GM18873 (cell line): ENCODE results near the gene UBALD2.

Source experiments
- ATAC-seq: cut with Tn5 transposase; IDR thresholded peaks from one replicate; pipeline ENCODE4 v1.9.1; 2021; ENCODE audit warnings: mild to moderate bottlenecking, moderate library complexity, moderate number of reproducible peaks; ENCODE audit not compliant: unreplicated experiment, low FRiP score

Gene UBALD2

DNA sequence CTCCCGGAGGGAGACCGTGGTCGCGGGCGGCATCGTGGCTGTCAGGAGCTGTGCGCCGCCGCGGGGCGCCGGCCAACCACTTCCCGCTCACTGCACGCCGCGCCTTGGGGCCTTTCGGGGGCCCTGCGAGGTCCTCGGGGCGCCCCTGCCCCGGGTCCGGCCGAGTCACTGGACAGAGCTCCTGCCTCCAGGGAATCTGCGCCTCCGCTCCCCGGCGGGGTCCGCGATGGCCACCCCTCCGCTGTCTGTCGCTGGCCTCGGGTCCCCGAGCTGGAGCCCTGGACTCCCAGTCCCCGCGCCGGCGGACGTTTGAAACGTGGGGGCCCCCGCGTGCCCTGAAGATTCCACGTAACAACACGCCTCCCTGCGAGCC, 42.8 kb downstream of the UBALD2 start, which contains the start of gene QRICH2:
TSS of gene QRICH2 (minus strand) at position 311 of the 373 bp plus-strand sequence. CDS start at position 33, 278 bp downstream.
- no peak for ATAC-seq

DNA sequence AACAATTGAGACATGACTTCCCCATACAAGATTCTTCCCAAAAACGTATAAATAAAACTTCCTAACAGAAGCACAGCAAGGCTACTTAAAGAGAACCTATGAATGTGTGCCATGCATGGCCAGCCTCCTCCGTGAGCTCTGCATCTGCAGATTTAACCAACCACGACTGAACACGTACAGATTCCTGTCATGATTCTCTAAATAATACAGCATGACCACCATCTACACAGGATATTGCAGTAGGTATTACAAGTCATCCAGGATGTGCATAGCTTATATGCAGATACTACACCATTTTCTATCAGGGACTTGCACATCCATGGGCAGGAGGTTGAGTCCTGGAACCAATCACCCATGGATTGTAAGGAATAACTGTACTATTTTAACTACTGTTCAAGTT, 44.3 kb downstream of the UBALD2 start:
- ATAC-seq: no peak

DNA sequence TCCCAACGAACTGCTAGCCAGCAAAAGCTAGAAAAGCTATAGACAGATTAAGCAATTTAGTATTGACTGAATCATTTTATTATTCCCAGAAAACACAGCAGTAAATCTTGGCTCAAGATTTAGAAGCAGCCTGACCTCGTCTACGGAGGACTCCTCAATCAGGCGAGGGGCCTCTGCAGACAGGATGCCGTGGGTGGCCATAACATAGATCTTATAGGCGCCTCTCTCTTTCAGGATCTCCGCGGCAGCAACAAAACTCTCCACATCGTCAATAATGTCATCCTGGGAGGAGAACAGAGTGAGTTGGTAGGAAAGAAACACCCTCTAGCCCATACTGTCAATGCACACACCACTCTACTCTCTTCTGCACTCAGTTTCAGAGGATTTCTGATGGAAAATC, 47.6 kb downstream of the UBALD2 start:
- no peak for ATAC-seq

DNA sequence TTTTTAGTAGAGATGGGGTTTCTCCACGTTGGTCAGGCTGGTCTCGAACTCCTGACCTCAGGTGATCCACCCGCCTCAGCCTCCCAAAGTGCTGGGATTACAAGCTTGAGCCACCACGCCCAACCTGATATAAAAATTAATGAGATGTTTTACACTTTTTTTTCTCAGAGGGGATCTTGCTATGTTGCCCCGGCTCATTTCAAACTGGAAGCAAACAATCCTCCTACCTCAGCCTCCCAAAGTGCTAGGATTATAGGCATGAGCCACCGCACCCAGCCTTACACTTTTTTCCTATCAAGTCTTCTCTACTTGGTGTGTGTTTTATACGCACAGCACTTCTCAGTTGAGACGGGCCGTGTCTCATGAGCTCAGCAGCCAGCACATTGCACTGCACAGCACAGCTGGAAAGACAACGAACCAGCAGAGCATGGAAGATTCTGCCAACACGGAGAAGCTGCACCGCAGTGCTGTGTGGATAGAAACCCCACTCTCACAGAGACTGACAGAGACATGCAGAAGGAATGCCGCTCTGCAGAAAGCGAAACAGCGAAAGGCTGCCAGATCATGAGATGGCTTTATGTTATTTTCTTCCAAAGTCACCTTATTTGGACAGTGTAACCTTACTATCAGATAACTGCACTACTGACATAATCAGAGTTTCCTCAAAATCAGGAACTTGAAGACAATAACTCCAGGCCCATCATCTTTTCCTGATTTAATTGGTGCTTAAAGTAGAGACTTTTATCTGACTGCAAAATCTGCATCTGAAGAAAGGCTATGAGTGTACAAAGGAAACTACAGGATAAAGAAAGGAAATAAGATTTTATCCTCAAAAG, 49.5 kb downstream of the UBALD2 start:
- ATAC-seq: no peak

DNA sequence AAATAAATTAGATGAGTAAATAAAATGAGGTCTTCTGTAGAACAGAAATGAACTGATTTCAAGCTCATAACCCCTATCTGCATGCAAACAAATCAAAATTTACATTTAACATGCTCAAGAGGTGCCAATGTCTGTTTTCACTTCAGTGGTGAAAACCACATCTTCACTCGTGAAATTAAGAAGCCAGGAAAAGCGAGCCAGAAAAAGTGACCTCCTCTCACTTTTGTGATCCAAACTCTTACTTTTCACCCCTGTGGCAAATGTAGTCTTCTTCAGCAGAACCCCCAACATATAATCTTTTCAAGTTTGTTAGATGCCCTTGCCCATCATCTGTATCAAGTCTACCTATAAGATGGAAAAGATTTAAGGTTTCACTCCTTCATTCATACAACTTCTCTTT, 52.4 kb downstream of the UBALD2 start:
- ATAC-seq: no peak

DNA sequence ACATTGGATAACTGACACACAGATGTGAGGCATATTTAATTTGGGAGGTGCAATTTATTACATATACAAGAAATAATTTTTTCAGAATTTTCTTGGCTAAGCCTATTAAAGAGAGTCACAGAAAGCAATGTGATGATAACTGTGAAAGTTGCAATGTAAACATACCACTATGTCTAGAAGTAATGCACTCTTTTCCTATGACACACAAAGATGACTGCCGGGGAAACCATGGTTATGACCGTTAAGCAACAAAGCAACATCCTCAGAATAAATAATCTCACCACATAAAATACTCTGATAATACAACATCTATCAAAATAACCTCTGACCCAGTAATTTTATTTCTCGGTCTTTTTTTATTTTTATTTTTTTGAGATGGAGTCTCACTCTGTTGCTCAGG, 53.4 kb downstream of the UBALD2 start:
- no peak for ATAC-seq
